Measurements from ENCODE around the gene LRRC4C. TPM values are rescaled to one million over a fixed set of nuclear protein-coding genes. Genes with fewer than 3 reads are reported as not detected.

Gene LRRC4C
- total RNA-seq, 1 experiment from 2014 or later: 0.13 TPM

GRCh38 chr11:40679276-40679675 lies 780.2 kb downstream of the LRRC4C start:
- Histone ChIP-seq H3K9me3 (ENCODE audit: control insufficient read depth, low read depth, low read length) (no peaks in the 10 kb centered on the region), H2BK20ac (ENCODE audit: low read depth, low read length, poor library complexity, severe bottlenecking) (no peak overlapping the region), H2AFZ (ENCODE audit: low read length) (no peak overlapping the region), H3T11ph (ENCODE audit: low read length) (no peak overlapping the region), H2BK120ac (ENCODE audit: low read depth, low read length, poor library complexity, severe bottlenecking) (no peak overlapping the region), H2BK12ac (ENCODE audit: insufficient read length, low read depth, low read length) (no peak overlapping the region), H3K4me1 (ENCODE audit: insufficient read depth, low read length) (peaks cover 4% of the 10 kb centered on the region; the same call in 1 of the 2 replicates), H3K4ac (ENCODE audit: low read depth, low read length) (no peak overlapping the region), H4K8ac (replicated peaks; ENCODE audit: insufficient read length, low read depth, low read length) (no peak overlapping the region), H3K79me2 (ENCODE audit: insufficient read depth, low read length) (no peaks in the 10 kb centered on the region), H4K20me1 (ENCODE audit: control insufficient read depth, insufficient read depth, insufficient read length) (no peaks in the 10 kb centered on the region), H4K91ac (ENCODE audit: insufficient read length, low read depth, low read length) (no peak overlapping the region), H3K27me3 (ENCODE audit: insufficient read depth, low read length) (no peaks in the 10 kb centered on the region), H2BK15ac (ENCODE audit: low read depth, low read length) (no peak overlapping the region), H3K18ac (ENCODE audit: insufficient read length, low read depth, low read length) (no peak overlapping the region), H2BK5ac (ENCODE audit: insufficient read length, low read length) (no peak overlapping the region), H2AK5ac (ENCODE audit: insufficient read length, low read length) (no peak overlapping the region), H3K56ac (ENCODE audit: insufficient read length, low read depth, low read length) (no peak overlapping the region), H3K23ac (ENCODE audit: insufficient read length, low read depth, low read length) (no peak overlapping the region), H3K14ac (ENCODE audit: insufficient read depth, low read length) (no peak overlapping the region), H4K5ac (ENCODE audit: insufficient read length, low read depth, low read length) (no peak overlapping the region), H3K4me2 (ENCODE audit: insufficient read depth, insufficient read length, low read length) (no peak overlapping the region), H3K27ac (ENCODE audit: insufficient read length, low read depth, low read length) (no peak overlapping the region), H3K23me2 (ENCODE audit: insufficient read length, low read depth, low read length, poor library complexity, severe bottlenecking) (no peaks in the 10 kb centered on the region), H3K9ac (ENCODE audit: extremely low read depth, insufficient read length, low read length) (no peak overlapping the region), H3K79me1 (ENCODE audit: insufficient read depth, low read depth, low read length, poor library complexity, severe bottlenecking) (no peaks in the 10 kb centered on the region)
- TF ChIP-seq CTCF (conservative IDR thresholded peaks at IDR 0.05): no peak
- no peak overlapping the region for H3K4me3 Mint-ChIP-seq
- H3K27ac Mint-ChIP-seq: peak overlapping the region; percentile 37 to 96 (median 70); a peak in 5 of 7 replicates
- DNase-seq: peak; percentile 67
- no peaks in the 10 kb centered on the region for H3K27me3 Mint-ChIP-seq (ENCODE audit: low read depth)
- no CpG with 5 or more reads among the region's 3 CpGs for WGBS (ENCODE audit: extremely low coverage, insufficient read length, low lambda C conversion rate)
- peaks cover 15 to 23% of the 10 kb centered on the region in 2 experiments for H3K4me1 Mint-ChIP-seq
- peaks cover 0 to 19% (median 6%) of the 10 kb centered on the region in 3 experiments; a peak in 5 of 7 replicates for H3K36me3 Mint-ChIP-seq (ENCODE audit: insufficient read depth in 1 of 3, low read depth in 3 of 3)
- H3K9me3 Mint-ChIP-seq: peaks cover 9 to 14% of the 10 kb centered on the region in 2 experiments

Measured in H9 (cell line).